Activated CD4-positive, CD25-positive, alpha-beta regulatory T cell (primary cell): ENCODE results near the gene FAM174C.

Source experiments
- DNase-seq, 4 experiments: peaks; one replicate each; lab custom pipeline; 2025; lab: John Stamatoyannopoulos, UW

Gene FAM174C

GRCh38 chr19:1321539-1321938 is 46.2 kb downstream of the FAM174C start:
- DNase-seq = no peak

GRCh38 chr19:1322198-1322981 is 47.1 kb downstream of the FAM174C start:
- no peak for DNase-seq

- no peak for DNase-seq
Observed at GRCh38 chr19:1324249-1324805, 49.0 kb downstream of the FAM174C start.

GRCh38 chr19:1324806-1325567 is 49.7 kb downstream of the FAM174C start:
- no peak for DNase-seq

- no peak for DNase-seq
Observed at GRCh38 chr19:1325568-1326294, 50.4 kb downstream of the FAM174C start.

- no peak for DNase-seq
Observed at GRCh38 chr19:1327125-1327524, 51.8 kb downstream of the FAM174C start.
